RWPE2 (cell line): ENCODE data around the gene FBXW12.

ENCODE experiments used
- ATAC-seq: fragments of 200-7000 bp; cut with Tn5 transposase; 3 replicates; pipeline ENCODE4 v1.9.1; 2021; ENCODE audit warnings: low read depth
- DNase-seq: peaks from one replicate; pipeline ENCODE4 v3.0.0-alpha.2; 2020; ENCODE audit warnings: low spot score
- H3K27ac ChIP-seq: fragments of 450-650 bp; 2 replicates; pipeline ENCODE4 v1.5.1; 2017; ENCODE audit warnings: mild to moderate bottlenecking; ENCODE audit not compliant: poor library complexity, severe bottlenecking
- H3K27me3 ChIP-seq: fragments of 250-450 bp; sonication (Bioruptor Pico); 2 replicates; pipeline ENCODE4 v1.5.1; 2021; ENCODE audit warnings: mild to moderate bottlenecking, moderate library complexity; ENCODE audit not compliant: insufficient read depth, poor library complexity, severe bottlenecking
- H3K36me3 ChIP-seq: fragments of 250-450 bp; sonication (Bioruptor Pico); 2 replicates; pipeline ENCODE4 v1.5.1; 2020; ENCODE audit warnings: low read depth, mild to moderate bottlenecking, moderate library complexity
- H3K4me1 ChIP-seq: fragments of 250-450 bp; sonication (Bioruptor Pico); 2 replicates; pipeline ENCODE4 v1.5.1; 2021; ENCODE audit warnings: mild to moderate bottlenecking, moderate library complexity; ENCODE audit not compliant: insufficient read depth, poor library complexity, severe bottlenecking
- H3K4me3 ChIP-seq: fragments of 250-450 bp; sonication (Bioruptor Pico); 2 replicates; pipeline ENCODE4 v1.5.1; 2021; ENCODE audit warnings: mild to moderate bottlenecking, moderate library complexity; ENCODE audit not compliant: severe bottlenecking
- H3K9me3 ChIP-seq: fragments of 250-450 bp; sonication (Bioruptor Pico); 2 replicates; pipeline ENCODE4 v1.5.1; 2021; ENCODE audit warnings: mild to moderate bottlenecking, moderate library complexity; ENCODE audit not compliant: severe bottlenecking
- CTCF ChIP-seq: fragments of 450-650 bp; IDR thresholded peaks from one replicate; pipeline ENCODE4 v1.5.1; 2017; ENCODE audit warnings: mild to moderate bottlenecking, moderate library complexity; ENCODE audit not compliant: poor library complexity, severe bottlenecking

FBXW12 gene

DNA sequence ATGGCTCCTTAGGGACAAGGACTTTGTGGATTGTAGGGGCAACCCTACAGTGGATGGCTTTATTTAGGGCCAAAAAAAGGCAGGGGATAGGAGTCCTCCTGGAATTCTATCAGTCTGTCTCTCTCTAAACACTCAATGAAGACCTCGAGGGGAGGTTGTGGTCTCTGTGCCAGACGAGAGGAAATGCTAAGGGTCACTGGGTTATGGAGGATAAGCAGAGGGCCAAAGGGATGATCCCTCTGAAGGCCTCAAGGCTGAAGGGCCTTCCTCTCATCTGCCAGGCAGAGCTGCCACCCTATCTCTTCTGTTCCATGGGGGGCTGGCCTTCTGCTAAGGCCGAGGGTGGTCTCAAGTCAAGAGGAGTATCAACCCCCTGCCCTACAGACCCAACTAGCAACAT lies 30.9 kb downstream of the FBXW12 start:
- no peaks in the 10 kb centered on the region for H3K9me3 ChIP-seq
- peaks cover 57% of the 10 kb centered on the region for H3K36me3 ChIP-seq
- no peak for ATAC-seq
- H3K4me1 ChIP-seq = peaks cover 15% of the 10 kb centered on the region
- peak overlapping the region; percentile 88 for H3K27ac ChIP-seq
- DNase-seq = no peak
- no peak for TF ChIP-seq CTCF
- H3K27me3 ChIP-seq = no peaks in the 10 kb centered on the region
- H3K4me3 ChIP-seq = no peak overlapping the region

GRCh38 chr3:48403533-48404439 lies 31.8 kb downstream of the FBXW12 start:
- no peaks in the 10 kb centered on the region for H3K27me3 ChIP-seq
- peaks cover 15% of the 10 kb centered on the region for H3K4me1 ChIP-seq
- H3K27ac ChIP-seq = peak overlapping the region; percentile 26
- no peak overlapping the region for H3K4me3 ChIP-seq
- no peak for ATAC-seq
- no peak for TF ChIP-seq CTCF
- H3K36me3 ChIP-seq = peaks cover 66% of the 10 kb centered on the region
- H3K9me3 ChIP-seq = no peaks in the 10 kb centered on the region
- DNase-seq = peak; percentile 44

GRCh38 chr3:48404440-48405342 lies 32.7 kb downstream of the FBXW12 start:
- H3K36me3 ChIP-seq = peaks cover 75% of the 10 kb centered on the region
- DNase-seq = no peak
- no peak overlapping the region for H3K4me3 ChIP-seq
- ATAC-seq = no peak
- no peaks in the 10 kb centered on the region for H3K9me3 ChIP-seq
- peaks cover 15% of the 10 kb centered on the region for H3K4me1 ChIP-seq
- TF ChIP-seq CTCF = no peak
- no peaks in the 10 kb centered on the region for H3K27me3 ChIP-seq
- H3K27ac ChIP-seq = peak overlapping the region; percentile 26

DNA sequence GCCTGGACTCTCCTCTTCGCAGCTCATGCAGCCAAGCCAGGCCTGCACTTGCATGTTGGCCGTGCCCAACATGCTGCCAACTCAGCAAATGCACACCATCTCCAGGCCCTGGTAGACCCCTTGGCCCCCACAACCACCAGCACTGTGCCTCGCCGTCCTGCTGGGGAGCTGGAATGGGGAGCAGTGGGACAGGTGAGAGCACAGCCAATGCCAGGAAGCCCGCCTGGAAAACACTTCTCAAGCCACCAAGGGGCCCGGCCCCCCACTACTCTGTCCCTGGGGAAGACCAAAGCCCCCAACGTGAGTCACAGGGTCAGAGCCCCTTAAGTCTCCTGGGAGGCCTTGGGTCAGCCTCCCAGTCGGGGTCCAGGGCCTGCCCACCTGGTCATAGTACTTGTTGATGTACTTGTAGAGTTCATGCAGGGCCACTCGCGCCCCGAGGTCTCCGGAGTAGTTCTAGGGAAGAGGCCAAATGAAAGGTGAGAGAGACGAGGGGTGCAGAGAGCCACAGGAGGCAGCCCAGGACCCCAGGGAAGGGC lies 33.4 kb downstream of the FBXW12 start:
- peaks cover 82% of the 10 kb centered on the region for H3K36me3 ChIP-seq
- ATAC-seq = no peak

More for the DNA sequence above, 33.4 kb downstream of the FBXW12 start:
- TF ChIP-seq CTCF = no peak
- Histone ChIP-seq H3K4me1 (peaks cover 15% of the 10 kb centered on the region), H3K4me3 (no peak overlapping the region), H3K27ac (no peak overlapping the region), H3K9me3 (no peaks in the 10 kb centered on the region), H3K27me3 (no peaks in the 10 kb centered on the region)
- peak; percentile 54 for DNase-seq
